ENCODE measurements around the gene GTF3C1.

The GTF3C1 gene

GRCh38 chr16:27558932-27559331 lies 9.2 kb upstream of the GTF3C1 start:
- no peak for DNase-seq

GRCh38 chr16:27558434-27558833 lies 8.7 kb upstream of the GTF3C1 start:
- DNase-seq = no peak

- DNase-seq = no peak
Measured at GRCh38 chr16:27556471-27556870, 6.8 kb upstream of the GTF3C1 start.

- DNase-seq = no peak
Measured at GRCh38 chr16:27551036-27551435, 1.3 kb upstream of the GTF3C1 start.

- no peak for DNase-seq
Measured at GRCh38 chr16:27550582-27550920, 838 bp upstream of the GTF3C1 start.

GRCh38 chr16:27549464-27549745 lies 308 bp downstream of the GTF3C1 start:
- DNase-seq = no peak

GRCh38 chr16:27547851-27548250 lies 1.9 kb downstream of the GTF3C1 start:
- DNase-seq = no peak

GRCh38 chr16:27547134-27547533 lies 2.6 kb downstream of the GTF3C1 start:
- DNase-seq = no peak

- no peak for DNase-seq
Measured at GRCh38 chr16:27544671-27545070, 5.0 kb downstream of the GTF3C1 start.

GRCh38 chr16:27543801-27544200 lies 5.9 kb downstream of the GTF3C1 start:
- DNase-seq = no peak

- DNase-seq = no peak
Measured at GRCh38 chr16:27539636-27540035, 10.1 kb downstream of the GTF3C1 start.

GRCh38 chr16:27539120-27539519 lies 10.6 kb downstream of the GTF3C1 start:
- DNase-seq = no peak

GRCh38 chr16:27538528-27538927 lies 11.2 kb downstream of the GTF3C1 start:
- DNase-seq = no peak

- DNase-seq = no peak
Measured at GRCh38 chr16:27534256-27534655, 15.5 kb downstream of the GTF3C1 start.

- DNase-seq = no peak
Measured at GRCh38 chr16:27531826-27532800, 17.6 kb downstream of the GTF3C1 start.

- no peak for DNase-seq
Measured at GRCh38 chr16:27531186-27531585, 18.5 kb downstream of the GTF3C1 start.

- no peak for DNase-seq
Measured at GRCh38 chr16:27529962-27530361, 19.8 kb downstream of the GTF3C1 start.

GRCh38 chr16:27528294-27528693 lies 21.4 kb downstream of the GTF3C1 start:
- DNase-seq = no peak

- DNase-seq = no peak
Measured at GRCh38 chr16:27526180-27526579, 23.5 kb downstream of the GTF3C1 start.

GRCh38 chr16:27522173-27522707 lies 27.5 kb downstream of the GTF3C1 start:
- DNase-seq = no peak

GRCh38 chr16:27520982-27521673 lies 28.6 kb downstream of the GTF3C1 start:
- no peak for DNase-seq

GRCh38 chr16:27518226-27518625 lies 31.5 kb downstream of the GTF3C1 start:
- no peak for DNase-seq

GRCh38 chr16:27517664-27518063 lies 32.0 kb downstream of the GTF3C1 start:
- DNase-seq = no peak

- no peak for DNase-seq
Measured at GRCh38 chr16:27516365-27516764, 33.3 kb downstream of the GTF3C1 start.

Data from NCI-H526 treated with DMSO at 0.1 percent for 48 hours (cell line).